Trophoblast cell (in vitro differentiated cells and primary cell): ENCODE data around the gene FAM114A1.

Source experiments
- DNase-seq, 2 donors: peaks; one replicate each; pipeline ENCODE4 v3.0.0-alpha.2; 2016
- H2AFZ ChIP-seq: 2 replicates; pipeline ENCODE4 v1.6.1; 2013; ENCODE audit warnings: low read length, moderate library complexity, mild to moderate bottlenecking; ENCODE audit not compliant: insufficient read depth, poor library complexity
- H2AK5ac ChIP-seq: 2 replicates; pipeline ENCODE4 v1.6.1; 2013; ENCODE audit warnings: mild to moderate bottlenecking, low read length
- H2BK120ac ChIP-seq: 2 replicates; pipeline ENCODE4 v1.6.1; 2013; ENCODE audit warnings: low read length, mild to moderate bottlenecking, moderate library complexity; ENCODE audit not compliant: insufficient read depth, poor library complexity
- H2BK12ac ChIP-seq: 2 replicates; pipeline ENCODE4 v1.6.1; 2013; ENCODE audit warnings: mild to moderate bottlenecking, low read length, moderate library complexity
- H2BK5ac ChIP-seq: 2 replicates; pipeline ENCODE4 v1.6.1; 2013; ENCODE audit warnings: low read length, low read depth, moderate library complexity, mild to moderate bottlenecking; ENCODE audit not compliant: poor library complexity
- H3K14ac ChIP-seq: 2 replicates; pipeline ENCODE4 v1.6.1; 2013; ENCODE audit warnings: mild to moderate bottlenecking, low read length
- H3K18ac ChIP-seq: 2 replicates; pipeline ENCODE4 v1.6.1; 2013; ENCODE audit warnings: mild to moderate bottlenecking, low read length
- H3K23ac ChIP-seq: 2 replicates; pipeline ENCODE4 v1.6.1; 2013; ENCODE audit warnings: low read length
- H3K27ac ChIP-seq: 2 replicates; pipeline ENCODE4 v1.5.1; 2013; ENCODE audit warnings: low read depth, mild to moderate bottlenecking, inconsistent platforms, low read length, moderate library complexity
- H3K27me3 ChIP-seq: 2 replicates; pipeline ENCODE4 v1.6.1; 2013; ENCODE audit warnings: inconsistent platforms, mild to moderate bottlenecking, low read length, moderate library complexity; ENCODE audit not compliant: insufficient read depth
- H3K36me3 ChIP-seq, 2 experiments: 1 replicate in 1 of 2; 2 replicates in 1 of 2; pipeline ENCODE4 v1.6.1; 2013; ENCODE audit warnings: low read length in 2 of 2, mild to moderate bottlenecking in 2 of 2, moderate library complexity in 1 of 2; ENCODE audit not compliant: insufficient read depth in 2 of 2, control insufficient read depth in 1 of 2
- H3K4ac ChIP-seq: 2 replicates; pipeline ENCODE4 v1.6.1; 2013; ENCODE audit warnings: low read depth, mild to moderate bottlenecking, low read length, moderate library complexity
- H3K4me1 ChIP-seq, 2 experiments: 1 replicate in 1 of 2; 2 replicates in 1 of 2; pipeline ENCODE4 v1.6.1; 2013; ENCODE audit warnings: low read length in 2 of 2, mild to moderate bottlenecking in 2 of 2, moderate library complexity in 1 of 2; ENCODE audit not compliant: insufficient read depth in 2 of 2, control insufficient read depth in 1 of 2
- H3K4me2 ChIP-seq: 2 replicates; pipeline ENCODE4 v1.6.1; 2013; ENCODE audit warnings: inconsistent platforms, mild to moderate bottlenecking, low read length, moderate library complexity
- H3K4me3 ChIP-seq: 2 replicates; pipeline ENCODE4 v1.5.1; 2013; ENCODE audit warnings: mild to moderate bottlenecking, low read depth, low read length, inconsistent platforms
- H3K79me1 ChIP-seq: one replicate; pipeline ENCODE4 v1.6.1; 2013; ENCODE audit warnings: low read length
- H3K79me2 ChIP-seq: 2 replicates; pipeline ENCODE4 v1.6.1; 2013; ENCODE audit warnings: low read length, mild to moderate bottlenecking; ENCODE audit not compliant: control insufficient read depth, insufficient read depth, poor library complexity
- H3K9ac ChIP-seq: 2 replicates; pipeline ENCODE4 v1.6.1; 2013; ENCODE audit warnings: mild to moderate bottlenecking, low read length
- H3K9me3 ChIP-seq: 2 replicates; pipeline ENCODE4 v1.6.1; 2013; ENCODE audit warnings: low read depth, mild to moderate bottlenecking, control low read depth, inconsistent platforms, low read length; ENCODE audit not compliant: insufficient read depth
- H4K12ac ChIP-seq: 2 replicates; pipeline ENCODE4 v1.6.1; 2013; ENCODE audit warnings: low read depth, mild to moderate bottlenecking, low read length, moderate library complexity
- H4K8ac ChIP-seq: 2 replicates; pipeline ENCODE4 v1.6.1; 2013; ENCODE audit warnings: low read depth, mild to moderate bottlenecking, low read length, moderate library complexity
- H4K91ac ChIP-seq: one replicate; pipeline ENCODE4 v1.6.1; 2013; ENCODE audit warnings: low read depth, mild to moderate bottlenecking, low read length, moderate library complexity
- WGBS: extraction: QIAGEN DNeasy Blood & Tissue Kit; methylation state at CpG from one replicate; pipeline ENCODE4 v1.1.7; 2013; ENCODE audit warnings: missing lambda C conversion rate; ENCODE audit not compliant: insufficient read length, insufficient coverage; ENCODE audit errors: extremely low coverage; 5-methylcytosine and 5-hydroxymethylcytosine counted together

Gene FAM114A1

DNA sequence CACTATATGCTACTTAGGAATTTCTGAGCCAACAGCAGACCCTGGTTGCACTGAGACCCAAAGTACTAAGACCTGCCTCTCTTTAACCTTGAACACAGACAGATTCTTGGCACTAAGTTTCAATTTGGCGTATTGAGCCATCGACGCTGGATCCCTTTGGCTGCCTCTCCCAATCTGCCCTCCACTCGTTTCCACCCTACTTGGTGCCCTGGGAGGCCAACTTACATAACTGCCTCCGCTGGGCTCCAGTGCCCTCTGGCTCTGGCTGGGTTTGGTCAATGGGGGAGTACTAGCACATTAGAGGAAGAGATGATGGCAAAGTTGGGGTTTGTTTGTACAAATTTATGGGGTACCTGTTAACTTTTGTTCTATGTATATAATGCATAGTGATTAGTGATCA, 101.1 kb downstream of the FAM114A1 start:
- no peak overlapping the region for H2BK5ac ChIP-seq
- no peak for DNase-seq

DNA sequence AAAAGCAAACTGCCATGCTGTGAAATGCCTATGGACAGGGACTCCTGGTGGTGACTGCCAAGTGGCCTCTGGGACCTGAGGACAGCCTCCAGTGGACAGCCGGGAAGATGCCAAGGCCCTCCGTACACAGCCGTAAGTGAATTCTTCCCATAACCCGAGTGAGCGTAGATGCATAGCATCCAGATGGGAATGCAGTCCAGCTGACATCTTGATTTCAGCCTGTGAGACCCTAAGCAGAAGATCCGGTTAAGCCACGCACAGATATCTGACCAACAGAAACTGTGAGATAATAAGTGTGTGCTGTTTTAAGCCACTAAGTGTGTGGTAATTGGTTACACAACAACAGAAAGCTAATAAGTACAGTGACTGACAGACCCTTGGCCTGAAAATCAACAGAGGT, 108.7 kb downstream of the FAM114A1 start:
- WGBS = no CpG with 5 or more reads among the region's 7 CpGs
- H2BK120ac ChIP-seq = no peak overlapping the region
- DNase-seq = peak; percentile 95 to 96
- H2BK5ac ChIP-seq = no peak overlapping the region
- no peak overlapping the region for H2AFZ ChIP-seq
- H3K14ac ChIP-seq = no peak overlapping the region
- no peak overlapping the region for H3K4ac ChIP-seq
- no peak overlapping the region for H3K23ac ChIP-seq
- no peaks in the 10 kb centered on the region for H3K9me3 ChIP-seq
- no peaks in the 10 kb centered on the region for H3K4me1 ChIP-seq
- no peaks in the 10 kb centered on the region for H3K79me1 ChIP-seq
- H3K36me3 ChIP-seq = no peaks in the 10 kb centered on the region
- H3K4me3 ChIP-seq = no peak overlapping the region
- no peak overlapping the region for H3K9ac ChIP-seq
- H2BK12ac ChIP-seq = no peak overlapping the region
- H4K12ac ChIP-seq = no peak overlapping the region
- no peak overlapping the region for H3K18ac ChIP-seq
- no peak overlapping the region for H3K27ac ChIP-seq
- H3K79me2 ChIP-seq = no peaks in the 10 kb centered on the region
- no peak overlapping the region for H4K91ac ChIP-seq
- no peak overlapping the region for H2AK5ac ChIP-seq
- H3K4me2 ChIP-seq = no peak overlapping the region
- H3K27me3 ChIP-seq = no peaks in the 10 kb centered on the region
- H4K8ac ChIP-seq = no peak overlapping the region

More for the DNA sequence above, 101.1 kb downstream of the FAM114A1 start:
- H3K4me1 ChIP-seq = no peaks in the 10 kb centered on the region
- H3K27me3 ChIP-seq = no peaks in the 10 kb centered on the region
- no peak overlapping the region for H4K8ac ChIP-seq
- H3K79me1 ChIP-seq = no peaks in the 10 kb centered on the region
- no peak overlapping the region for H3K4ac ChIP-seq
- H2AFZ ChIP-seq = no peak overlapping the region
- H4K12ac ChIP-seq = no peak overlapping the region
- no peak overlapping the region for H2BK120ac ChIP-seq
- H3K9ac ChIP-seq = no peak overlapping the region
- no peak overlapping the region for H3K14ac ChIP-seq
- no peak overlapping the region for H4K91ac ChIP-seq
- no peak overlapping the region for H3K4me3 ChIP-seq
- no peak overlapping the region for H3K27ac ChIP-seq
- no peak overlapping the region for H3K4me2 ChIP-seq
- H2BK12ac ChIP-seq = no peak overlapping the region
- WGBS = no CpG with 5 or more reads among the region's 5 CpGs
- H3K79me2 ChIP-seq = no peaks in the 10 kb centered on the region
- H3K23ac ChIP-seq = no peak overlapping the region
- H3K18ac ChIP-seq = no peak overlapping the region
- no peaks in the 10 kb centered on the region for H3K36me3 ChIP-seq
- no peaks in the 10 kb centered on the region for H3K9me3 ChIP-seq
- no peak overlapping the region for H2AK5ac ChIP-seq

DNA sequence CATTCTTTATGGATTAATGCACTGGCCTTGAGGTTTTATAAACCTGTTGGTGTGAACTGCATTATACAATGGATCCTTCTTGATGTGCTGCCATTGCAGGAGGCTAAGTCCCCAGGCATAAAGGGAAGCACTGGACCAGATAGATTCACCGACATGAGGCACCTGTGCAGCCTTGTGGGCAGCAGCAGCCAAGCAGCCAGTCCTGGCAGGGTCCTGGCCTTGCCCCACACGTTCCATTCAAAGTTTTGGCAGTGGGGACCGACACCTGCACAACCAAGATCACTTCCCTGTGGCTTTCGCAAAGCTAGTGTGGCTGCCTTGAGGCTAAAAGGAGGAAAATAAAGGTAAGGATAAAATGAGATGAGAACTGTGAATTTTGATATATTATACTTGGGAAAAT, 111.5 kb downstream of the FAM114A1 start:
- Histone ChIP-seq H2BK120ac (no peak overlapping the region), H4K91ac (no peak overlapping the region), H3K14ac (no peak overlapping the region), H3K27ac (no peak overlapping the region), H3K27me3 (no peaks in the 10 kb centered on the region), H4K12ac (no peak overlapping the region), H3K4me2 (no peak overlapping the region), H3K4me1 (no peaks in the 10 kb centered on the region), H2BK12ac (no peak overlapping the region), H3K9ac (no peak overlapping the region), H2BK5ac (no peak overlapping the region), H3K18ac (no peak overlapping the region), H3K4me3 (no peak overlapping the region), H3K36me3 (no peaks in the 10 kb centered on the region), H3K79me1 (no peaks in the 10 kb centered on the region), H3K9me3 (no peaks in the 10 kb centered on the region), H3K23ac (no peak overlapping the region), H2AFZ (no peak overlapping the region), H4K8ac (no peak overlapping the region), H3K79me2 (no peaks in the 10 kb centered on the region), H2AK5ac (no peak overlapping the region), H3K4ac (no peak overlapping the region)
- no CpG with 5 or more reads among the region's 4 CpGs for WGBS
- DNase-seq = no peak

DNA sequence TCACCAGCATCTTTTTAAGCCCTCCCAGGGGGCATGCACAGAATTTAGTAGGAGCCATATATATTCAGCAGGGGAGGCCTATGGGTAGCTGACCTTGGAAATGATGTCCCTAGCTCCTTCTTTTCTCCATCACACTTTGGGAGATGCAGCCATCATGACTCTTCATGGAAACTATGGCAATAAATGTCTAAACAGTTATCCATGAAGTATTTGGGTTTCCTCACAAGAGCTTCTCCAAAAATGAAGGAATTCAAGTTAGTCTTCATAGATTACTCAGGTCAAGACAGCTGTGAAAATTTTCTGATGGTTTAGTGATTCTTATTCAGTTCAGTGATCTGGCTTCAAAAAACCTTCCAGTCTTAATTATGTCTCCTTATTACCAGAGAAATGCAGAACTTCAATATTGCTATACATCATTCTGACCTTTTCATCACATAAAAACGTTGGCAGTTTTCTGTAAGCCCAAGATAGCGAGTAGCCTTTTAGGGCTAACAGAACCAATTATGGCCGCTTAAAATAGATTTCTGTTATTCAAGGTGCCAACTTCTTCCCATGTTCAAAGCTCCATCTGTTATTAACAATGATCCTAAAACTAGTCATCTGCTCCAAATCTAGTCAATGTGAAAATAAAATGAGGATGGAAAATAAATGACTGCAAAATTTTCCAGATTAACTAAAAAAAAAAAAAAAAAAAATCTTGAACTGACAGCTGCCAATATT, 112.1 kb downstream of the FAM114A1 start:
- Histone ChIP-seq H3K9ac (no peak overlapping the region), H3K4me1 (no peaks in the 10 kb centered on the region), H3K4me2 (no peak overlapping the region), H4K12ac (no peak overlapping the region), H3K27ac (no peak overlapping the region), H3K4me3 (no peak overlapping the region), H2AK5ac (no peak overlapping the region), H2BK12ac (no peak overlapping the region), H3K79me1 (no peaks in the 10 kb centered on the region), H3K79me2 (no peaks in the 10 kb centered on the region), H2BK5ac (no peak overlapping the region), H3K4ac (no peak overlapping the region), H2AFZ (no peak overlapping the region), H3K23ac (no peak overlapping the region), H2BK120ac (no peak overlapping the region), H3K36me3 (no peaks in the 10 kb centered on the region), H3K18ac (no peak overlapping the region), H3K9me3 (no peaks in the 10 kb centered on the region), H4K91ac (no peak overlapping the region), H3K27me3 (no peaks in the 10 kb centered on the region), H3K14ac (no peak overlapping the region), H4K8ac (no peak overlapping the region)
- peak; percentile 21 to 90 for DNase-seq
- no CpG with 5 or more reads among the region's 3 CpGs for WGBS
